GM18505 (cell line): ENCODE results near the gene POLR1A.

ENCODE experiments used
- ATAC-seq: cut with Tn5 transposase; IDR thresholded peaks from one replicate; pipeline ENCODE4 v1.9.1; 2021; ENCODE audit not compliant: unreplicated experiment
- POLR2A ChIP-seq: IDR thresholded peaks from 4 replicates; pipeline ENCODE4 v1.6.1; 2011; ENCODE audit warnings: borderline replicate concordance; ENCODE audit not compliant: insufficient read depth, insufficient read length; ENCODE audit errors: extremely low read depth

Gene POLR1A

DNA sequence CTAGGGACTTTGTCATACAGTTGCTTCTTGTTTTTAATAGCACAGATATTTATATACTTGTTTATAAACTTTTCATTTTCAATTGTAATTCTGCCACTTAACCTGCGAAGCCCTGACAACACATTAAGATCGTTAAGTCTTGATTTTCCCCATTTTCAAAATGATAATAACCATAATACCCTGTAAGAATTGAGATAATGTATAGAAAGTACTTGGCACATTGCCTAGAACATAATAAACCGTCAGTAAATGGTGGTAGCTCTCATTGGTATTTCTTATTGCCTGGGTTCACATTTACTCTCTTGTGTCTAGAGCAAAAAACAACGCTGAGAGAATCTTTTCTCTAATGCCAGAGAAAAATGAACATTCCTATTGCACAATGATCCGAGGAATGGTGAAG, 19.0 kb upstream of the POLR1A start:
- no peak for TF ChIP-seq POLR2A
- ATAC-seq: no peak

DNA sequence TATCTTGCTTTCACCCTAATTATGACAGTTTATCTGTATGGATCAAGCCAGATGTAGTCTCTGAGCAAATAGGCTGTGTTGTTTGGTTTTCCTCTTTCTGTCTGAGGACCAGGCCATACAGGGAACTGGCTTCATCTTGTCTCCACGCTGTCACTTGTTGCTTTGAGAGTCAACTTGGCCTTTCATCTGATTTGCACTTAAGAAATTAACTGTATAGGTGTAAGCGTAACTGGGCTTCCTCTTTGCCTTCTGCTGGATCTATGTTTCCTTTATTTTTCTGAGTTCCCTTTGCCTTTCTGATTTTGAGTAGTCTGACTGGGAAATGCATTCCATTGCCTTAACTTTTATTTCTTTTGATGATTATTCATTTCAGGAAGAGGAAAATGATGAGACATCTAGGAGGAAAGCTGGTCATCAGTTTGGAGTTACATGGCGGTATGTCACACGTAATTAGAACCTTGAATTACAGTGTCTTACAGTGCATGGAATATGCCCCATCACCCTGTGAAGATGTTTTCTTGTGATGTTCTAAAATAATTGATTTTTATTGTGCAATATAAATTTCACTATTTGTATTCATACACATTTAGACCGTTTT, 17.7 kb upstream of the POLR1A start:
- no peak for ATAC-seq
- no peak for TF ChIP-seq POLR2A

DNA sequence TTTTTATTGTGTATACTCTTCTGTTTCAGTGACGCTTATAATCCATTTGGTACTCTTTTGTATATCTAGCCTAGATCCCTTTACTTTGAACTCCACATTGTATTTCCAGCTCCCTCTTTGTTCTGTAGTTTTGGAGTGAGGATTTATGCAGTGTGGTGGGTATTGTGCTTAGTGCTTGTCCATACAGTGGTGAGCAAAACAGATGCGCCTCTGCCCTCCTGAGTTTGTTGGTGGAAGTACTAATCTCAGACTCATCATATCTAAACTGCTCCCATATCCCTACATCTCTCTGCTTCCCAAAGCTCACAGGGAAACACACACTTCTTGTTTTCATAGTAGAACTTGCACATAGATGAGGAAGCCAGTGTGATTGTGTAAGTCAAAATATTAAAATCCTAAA, 12.4 kb upstream of the POLR1A start:
- ATAC-seq: no peak
- no peak for TF ChIP-seq POLR2A

DNA sequence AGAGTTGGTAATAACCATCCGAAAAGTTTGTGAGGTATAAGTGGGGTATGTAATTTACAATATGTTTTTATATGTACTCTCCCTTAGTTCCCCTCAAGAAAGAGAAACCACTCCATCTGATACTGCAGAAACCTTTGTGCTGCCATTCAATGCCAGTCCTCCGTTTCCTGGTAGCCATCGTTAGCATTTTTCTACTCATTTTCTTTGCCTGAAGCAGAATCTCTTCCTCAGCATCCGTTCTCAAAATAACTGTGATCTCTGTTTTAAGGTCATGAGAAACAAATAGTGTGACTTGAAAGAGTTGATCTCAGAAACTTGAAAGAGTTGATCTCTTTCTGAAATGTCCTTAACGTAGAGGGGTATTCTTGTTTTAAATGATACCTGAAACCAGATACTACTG, 1.3 kb upstream of the POLR1A start:
- ATAC-seq: no peak
- no peak for TF ChIP-seq POLR2A

DNA sequence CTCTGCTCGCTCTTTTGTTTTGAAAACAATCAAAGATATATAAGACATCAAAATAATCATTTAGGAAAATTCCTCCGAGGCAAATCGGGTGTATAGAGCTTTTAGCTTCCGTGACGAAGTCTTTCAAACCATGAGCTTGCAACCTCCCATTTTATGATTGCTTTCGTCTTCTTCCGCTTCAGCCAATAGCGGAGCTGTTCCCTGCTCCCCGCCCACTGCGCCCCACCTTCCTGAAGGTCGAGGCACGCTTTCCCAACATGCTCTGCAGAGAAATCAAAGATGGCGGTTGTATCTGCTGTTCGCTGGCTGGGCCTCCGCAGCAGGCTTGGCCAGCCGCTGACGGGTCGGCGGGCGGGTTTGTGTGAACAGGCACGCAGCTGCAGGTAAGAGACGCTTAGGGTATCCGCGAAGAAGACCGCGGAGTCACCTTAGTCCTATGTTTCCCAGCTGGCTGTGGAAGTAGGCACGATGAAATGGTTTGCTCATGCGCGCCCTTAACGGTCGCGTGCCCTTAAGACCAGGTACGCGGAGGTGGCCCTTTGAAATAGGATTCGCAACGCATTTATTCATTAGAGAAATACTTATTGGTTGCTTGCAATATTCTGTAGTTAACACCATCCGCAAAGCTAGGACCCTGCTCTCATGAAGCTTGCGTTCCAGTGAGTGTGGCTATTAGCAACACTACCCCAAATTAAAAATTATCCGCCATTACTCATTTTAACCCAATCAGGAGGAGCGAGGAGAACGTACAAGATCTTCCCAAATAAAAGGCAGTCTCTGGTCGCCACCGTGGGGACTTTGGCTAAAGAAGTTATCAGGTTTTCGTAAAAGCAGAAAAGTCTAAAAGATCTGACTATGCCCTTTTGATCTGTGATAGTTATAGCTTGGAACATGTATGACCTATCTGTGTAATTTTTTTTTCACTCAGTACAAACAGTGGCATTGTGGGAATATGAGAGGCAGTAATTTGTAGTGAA, 571 bp upstream of the POLR1A start, which contains the start of gene PTCD3:
TSS of gene PTCD3 (plus strand) at position 267 of the 977 bp plus-strand sequence. CDS start at position 280, 13 bp downstream.
- peak; percentile 97 for TF ChIP-seq POLR2A
- ATAC-seq: peak; percentile 88

DNA sequence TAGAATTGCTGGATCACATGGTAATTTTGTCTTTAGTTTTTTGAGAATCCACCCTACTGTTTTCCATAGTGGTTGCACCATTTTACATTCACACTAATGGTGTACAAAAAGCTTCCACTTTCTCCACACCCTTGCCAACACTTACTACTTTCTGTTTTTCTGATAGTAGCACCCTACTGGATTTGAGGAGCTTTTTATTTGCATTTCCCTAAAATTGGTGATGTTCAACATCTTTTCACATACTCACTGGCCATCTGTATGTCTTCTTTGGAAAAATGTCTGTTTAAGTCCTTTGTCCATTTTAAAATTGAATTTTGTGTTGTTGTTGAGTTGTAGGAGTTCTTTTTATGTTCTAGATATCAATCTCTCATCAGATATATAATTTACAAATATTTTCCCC, 3.5 kb downstream of the POLR1A start:
- no peak for TF ChIP-seq POLR2A
- no peak for ATAC-seq

DNA sequence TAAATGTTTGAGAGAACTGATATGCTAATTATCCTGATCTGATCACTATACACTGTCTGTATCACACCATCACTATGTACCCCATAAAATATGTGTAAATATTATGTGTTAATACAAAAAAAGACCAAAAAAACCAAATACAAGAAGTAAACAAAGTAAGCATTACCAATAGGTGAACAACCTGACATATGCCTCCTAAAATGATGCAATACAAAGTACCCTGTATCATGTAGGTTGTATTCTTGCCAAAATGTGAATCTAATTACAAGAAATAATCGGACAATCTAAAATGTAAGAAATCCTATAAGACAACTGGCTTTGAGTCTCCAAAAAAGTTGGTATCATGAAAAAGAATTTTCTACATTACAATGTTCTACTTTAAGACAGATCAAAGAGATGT, 7.8 kb downstream of the POLR1A start:
- ATAC-seq: no peak
- no peak for TF ChIP-seq POLR2A

DNA sequence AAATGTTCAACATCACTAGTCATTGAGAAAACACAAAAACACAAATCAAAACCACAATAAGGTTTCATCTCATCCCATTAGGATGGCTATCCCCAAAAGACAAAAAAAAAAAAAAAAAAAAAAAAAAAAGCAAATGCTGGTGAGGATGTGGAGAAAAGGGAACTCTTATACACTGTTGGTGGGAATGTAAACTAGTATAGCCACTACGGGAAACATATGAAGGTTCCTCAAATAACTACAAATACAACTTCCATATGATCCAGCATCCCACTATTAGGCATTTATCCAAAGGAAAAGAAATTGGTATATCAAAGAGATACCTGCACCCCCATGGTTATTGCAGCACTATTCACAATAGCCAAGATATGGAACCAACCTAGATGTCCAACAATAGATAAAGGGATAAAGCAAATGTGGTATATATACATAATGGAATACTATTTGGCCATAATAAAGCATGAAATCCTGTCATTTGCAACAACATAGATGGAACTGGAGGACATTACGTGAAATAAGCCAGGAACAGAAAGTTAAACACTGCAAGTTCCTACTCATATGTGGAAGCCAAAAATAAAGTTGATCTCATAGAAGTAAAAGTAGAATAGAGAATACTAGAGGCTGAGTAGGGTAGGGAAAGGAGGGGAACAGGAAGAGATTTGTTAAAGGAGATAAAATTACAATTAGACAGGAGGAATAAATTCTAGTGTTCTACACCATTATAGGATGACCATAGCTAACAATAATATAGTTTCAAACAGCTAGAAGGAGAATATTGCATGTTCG, 8.4 kb downstream of the POLR1A start:
- no peak for TF ChIP-seq POLR2A
- no peak for ATAC-seq

DNA sequence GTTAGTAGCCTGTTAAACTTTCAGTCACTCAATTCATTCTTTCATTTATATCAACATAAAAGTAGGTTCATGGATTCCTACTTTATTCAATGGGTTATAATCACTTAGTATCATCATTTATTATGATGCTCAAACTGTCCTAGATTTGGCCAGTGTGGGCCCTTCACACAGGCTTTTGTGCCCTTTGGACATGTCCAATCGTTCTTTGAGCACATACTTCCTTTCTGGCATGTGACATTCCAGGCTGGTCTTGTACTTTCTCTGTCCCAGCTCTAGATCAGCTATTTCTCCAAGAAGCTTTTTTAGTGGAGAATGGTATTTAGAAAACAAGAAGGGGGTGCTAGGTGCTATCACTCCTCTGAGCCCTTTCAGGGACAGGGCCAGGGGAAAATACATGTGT, 11.5 kb downstream of the POLR1A start:
- TF ChIP-seq POLR2A: no peak
- no peak for ATAC-seq

DNA sequence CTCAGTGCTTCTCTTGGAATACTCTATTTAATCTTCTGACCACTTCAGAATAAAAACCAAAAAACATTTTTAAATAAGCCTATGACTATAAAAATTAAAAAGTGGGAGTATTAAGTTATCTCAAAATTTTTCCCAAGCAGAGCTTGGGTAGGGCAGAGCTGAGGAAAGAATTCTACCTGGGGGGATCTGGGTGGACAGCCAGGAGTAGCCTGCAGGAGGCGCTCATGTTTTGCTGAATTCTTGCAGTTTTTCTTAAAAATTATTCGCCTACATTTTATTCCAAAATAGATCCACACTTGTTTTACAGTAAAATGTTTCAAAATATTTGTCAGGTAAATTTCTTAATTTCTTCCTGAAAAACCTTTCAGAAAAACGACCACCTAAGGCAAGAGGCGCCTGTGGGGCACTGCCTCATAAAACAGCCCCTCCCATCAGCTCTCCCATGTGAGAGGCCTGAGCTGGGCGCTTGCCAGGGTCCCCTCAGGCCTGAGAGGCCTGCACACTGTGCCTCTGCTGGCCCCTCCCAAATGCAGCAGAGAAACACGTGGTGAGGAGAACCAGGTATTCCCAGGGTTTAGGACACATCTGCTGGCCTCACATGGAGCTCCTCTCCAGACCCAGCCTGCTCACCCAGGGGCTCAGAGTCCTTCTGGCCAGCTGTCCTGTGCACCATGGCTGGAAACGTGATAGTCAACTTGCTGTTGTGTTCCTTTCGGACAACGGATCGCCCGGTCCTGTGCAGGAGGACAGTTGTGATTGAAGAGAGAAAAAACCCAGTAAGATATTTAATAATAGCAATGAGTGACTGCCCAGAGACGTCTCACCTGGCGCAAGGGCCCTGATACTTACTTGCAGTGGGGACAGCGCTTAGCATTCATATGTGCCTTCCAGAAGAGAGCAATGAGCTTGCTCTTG, 17.5 kb downstream of the POLR1A start:
- TF ChIP-seq POLR2A: no peak
- ATAC-seq: no peak

DNA sequence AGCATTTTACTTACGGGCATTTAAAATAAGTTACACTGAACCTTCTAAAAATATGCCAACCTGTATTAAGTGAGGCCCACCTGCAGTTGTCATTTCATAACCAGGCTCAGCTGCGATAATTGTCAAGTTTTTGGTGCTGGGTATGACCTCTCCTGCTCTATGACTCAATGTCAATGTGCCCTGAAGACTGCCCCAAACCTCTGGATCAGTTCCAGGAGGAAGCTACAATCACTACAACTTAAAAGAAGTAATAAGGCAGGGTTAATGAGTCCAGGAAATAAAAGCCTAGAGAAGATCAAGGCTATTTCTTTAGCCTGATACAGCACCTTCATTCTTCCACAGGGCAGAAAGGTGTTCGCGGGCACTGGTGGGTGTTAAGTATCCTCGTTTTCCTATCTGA, 22.9 kb downstream of the POLR1A start:
- no peak for TF ChIP-seq POLR2A
- no peak for ATAC-seq

DNA sequence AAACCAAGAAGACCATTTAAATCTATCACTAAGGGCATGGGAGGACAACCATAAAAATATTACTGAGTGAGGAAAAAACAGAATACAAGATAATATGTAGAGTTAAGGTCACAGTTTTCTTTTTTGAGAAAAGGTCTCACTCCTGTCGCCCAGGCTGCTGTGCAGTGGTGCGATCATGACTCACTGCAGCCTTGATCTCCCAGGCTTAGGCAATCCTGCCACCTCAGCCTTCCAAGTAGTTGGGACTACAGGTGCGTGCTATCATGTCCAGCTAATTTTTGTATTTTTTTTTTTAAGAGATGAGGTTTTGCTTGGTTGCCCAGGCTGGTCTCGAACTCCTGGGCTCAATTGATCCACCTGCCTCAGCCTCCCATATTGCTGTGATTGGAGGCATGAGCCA, 24.0 kb downstream of the POLR1A start:
- no peak for TF ChIP-seq POLR2A
- ATAC-seq: no peak

DNA sequence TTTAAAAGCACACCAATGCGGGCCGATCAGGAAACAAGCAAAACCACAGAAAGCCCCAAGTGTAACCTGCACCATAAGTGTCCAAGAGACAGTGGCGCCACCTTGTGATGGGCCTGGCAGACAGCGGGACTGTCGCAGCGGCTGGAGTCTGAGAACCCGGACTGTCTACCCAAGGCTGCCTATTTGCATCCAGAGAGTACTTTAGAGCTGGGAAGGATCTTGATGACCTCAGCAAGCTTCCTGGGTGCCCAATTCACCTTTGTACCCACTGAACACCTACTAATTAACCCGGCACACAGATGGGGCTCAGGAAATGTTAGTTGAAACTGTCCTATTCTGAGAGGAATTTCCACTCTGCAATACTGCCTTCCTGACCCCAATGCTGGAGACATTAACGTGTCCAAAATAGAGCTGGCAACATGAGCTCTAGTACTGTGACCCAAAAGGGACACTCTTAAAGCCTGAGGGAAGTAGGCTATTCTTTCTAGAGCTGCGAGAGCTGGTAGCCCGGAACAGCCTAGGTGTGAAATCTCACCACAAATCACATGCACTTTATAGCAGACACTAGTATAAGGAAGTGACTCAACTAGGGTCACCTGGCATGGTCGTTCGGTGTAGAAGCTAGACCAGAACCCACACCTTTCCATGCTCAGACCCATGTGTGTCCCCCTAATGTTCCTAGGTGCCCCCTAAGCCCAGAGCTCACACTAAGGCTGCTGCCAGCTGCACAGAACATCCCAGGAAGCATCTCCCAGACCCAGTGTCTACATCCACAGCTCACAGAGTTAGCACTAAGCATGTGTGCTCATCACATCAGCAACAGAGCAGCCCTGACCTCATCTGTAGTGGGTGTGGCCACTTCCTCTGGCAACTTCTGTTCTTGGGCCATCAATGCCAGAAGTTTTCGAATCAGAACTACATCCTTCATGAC, 25.4 kb downstream of the POLR1A start:
- peak; percentile 41 for TF ChIP-seq POLR2A
- peak; percentile 69 for ATAC-seq
